SK-MEL-5 (cell line): ENCODE measurements around the gene TTLL10. TPM values are rescaled to one million over a fixed set of nuclear protein-coding genes. Genes with fewer than 3 reads are reported as not detected.
A peak's percentile ranks its signal among the peaks of the same experiment; 100 is the strongest.

Source experiments
- DNase-seq: peaks from one replicate; pipeline ENCODE4 v3.0.0-alpha.2; 2016; ENCODE audit warnings: low read depth, low spot score
- in situ Hi-C: cut with HindIII; loops from 2 replicates; pipeline ENCODE4 v1.10.0; 2016; ENCODE audit warnings: low sequenced_read_pairs, high pct_unique_total_duplicates, low pct_unique_long_range_greater_than_20kb
- total RNA-seq: library from RNA; depleted of rRNA; stranded (reverse); fragments of >200 nt; shearing (Covaris generic); gene quantifications from 2 replicates; pipeline ENCODE4 v1.2.3, GENCODE V29; 2014

TTLL10 gene
- total RNA-seq, 1 experiment from 2014 or later, result not detected

DNA sequence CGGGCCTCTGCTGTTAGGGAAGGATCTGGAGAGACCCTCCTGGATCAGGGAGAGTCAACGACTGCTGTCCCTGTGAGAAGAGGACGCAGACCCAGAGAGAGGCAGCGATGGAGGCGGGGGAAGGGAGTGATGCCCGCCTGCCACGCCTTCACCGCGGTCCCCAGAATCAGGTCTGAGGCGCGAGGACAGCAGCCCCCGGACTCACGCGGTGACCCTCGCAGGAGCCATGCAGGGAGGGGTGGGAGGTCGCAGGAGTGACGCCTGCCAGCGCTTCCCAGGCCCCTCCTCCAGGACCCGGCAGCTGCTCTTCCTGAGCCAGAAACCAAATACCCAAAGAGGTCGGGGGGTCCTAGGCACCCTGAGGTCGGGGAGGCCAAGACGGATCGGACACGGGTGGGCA lies 46.5 kb downstream of the TTLL10 start:
- no peak for DNase-seq
- in situ Hi-C loops, result no loop called here

DNA sequence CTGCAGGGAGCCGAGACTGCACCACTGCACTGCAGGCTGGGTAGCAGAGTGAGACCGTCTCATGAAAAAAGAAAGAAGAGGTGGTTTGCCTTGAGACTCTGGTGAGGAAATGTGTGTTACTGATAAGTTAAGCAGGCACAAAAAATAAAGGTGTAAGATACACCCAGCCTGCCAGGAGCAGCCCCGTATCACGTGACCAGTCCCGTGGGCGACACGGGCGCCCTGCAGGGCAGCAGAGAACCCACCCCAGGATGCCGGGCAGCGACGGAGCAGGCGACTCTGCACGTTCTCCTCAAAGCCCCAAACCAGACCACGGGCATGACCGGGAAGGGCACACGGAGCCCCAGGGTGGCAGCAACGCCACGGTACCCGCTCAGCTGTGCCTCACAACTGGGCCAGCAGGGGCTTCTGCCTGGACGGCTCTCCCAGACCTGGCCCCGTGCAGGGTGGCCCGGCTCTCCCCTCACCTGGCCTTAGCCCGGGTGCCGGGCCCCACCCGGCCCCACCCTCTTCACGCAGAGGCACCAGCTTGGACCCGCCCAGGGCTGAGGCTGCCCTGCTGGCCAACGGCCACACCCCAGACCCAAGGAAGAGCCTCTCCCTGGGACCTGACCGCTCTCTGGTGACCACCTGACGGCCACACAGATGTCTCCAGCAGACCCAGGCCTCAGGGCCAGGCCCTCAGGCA lies 48.4 kb downstream of the TTLL10 start:
- DNase-seq, result no peak
- in situ Hi-C loops, result no loop called here

DNA sequence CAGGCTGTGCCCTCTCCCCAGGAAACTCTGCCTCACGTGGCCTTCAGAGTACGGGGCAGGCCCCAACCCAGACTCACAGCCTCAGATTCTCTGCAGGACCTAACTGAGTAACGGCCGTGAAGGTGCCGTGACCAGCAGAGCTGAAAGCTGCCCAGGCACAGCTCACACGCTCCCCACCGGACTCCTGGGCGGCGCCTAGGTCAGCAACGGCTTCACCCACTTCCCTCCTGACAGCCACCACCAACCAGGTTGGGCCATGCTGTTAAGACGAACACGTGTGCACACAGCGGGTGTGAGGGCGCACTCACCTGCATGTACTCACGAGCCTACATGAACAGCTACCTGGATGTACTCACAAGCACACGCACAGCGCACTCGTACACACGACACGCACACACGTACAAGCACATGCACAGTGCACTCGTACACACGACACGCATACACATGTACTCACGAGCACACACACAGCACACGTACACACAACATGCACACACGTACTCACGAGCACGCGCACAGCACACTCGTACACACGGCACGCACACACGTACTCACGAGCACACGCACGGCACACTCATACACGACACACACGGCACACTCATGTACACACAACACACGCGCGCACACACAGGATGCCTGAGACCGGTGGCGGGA lies 49.0 kb downstream of the TTLL10 start:
- in situ Hi-C loops, result no loop called here
- no peak for DNase-seq

DNA sequence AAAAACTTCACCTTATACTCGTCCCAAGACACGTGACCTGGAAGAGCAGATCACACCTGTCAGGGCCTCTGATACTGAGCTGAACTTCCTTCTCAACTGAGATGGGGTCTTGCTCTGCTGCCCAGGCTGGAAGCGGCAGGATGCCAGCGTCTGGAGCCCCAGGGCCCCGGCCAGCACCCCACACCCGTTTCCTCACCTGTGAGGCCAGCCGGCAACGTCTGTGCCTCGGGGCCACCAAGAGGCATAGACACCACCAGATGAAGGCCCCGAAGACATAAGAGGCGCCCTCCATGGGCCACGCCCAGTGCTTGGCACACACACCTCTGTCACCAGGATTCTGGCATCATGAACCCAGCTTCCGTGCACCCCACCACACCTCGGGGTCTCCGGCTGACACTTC lies 49.6 kb downstream of the TTLL10 start:
- in situ Hi-C loops, result no loop called here

DNA sequence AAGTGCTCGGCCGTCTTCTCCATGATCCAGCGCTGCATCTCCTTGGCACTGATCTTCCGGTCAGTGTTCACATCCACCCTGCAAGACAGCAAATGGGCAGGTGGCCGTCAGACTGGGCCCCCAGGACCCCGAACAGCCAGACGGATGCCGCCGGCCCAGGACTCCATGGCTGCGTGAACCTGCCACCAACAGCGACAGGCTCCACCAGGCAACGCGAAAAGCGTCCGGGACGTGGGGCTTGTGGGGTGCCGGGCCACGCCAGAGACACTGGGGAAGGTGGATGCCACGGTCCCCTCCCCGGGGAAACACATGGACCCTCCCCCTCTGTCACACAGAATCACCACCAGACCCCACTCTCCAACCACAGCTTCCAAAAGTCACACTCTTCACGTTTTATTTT lies 50.2 kb downstream of the TTLL10 start:
- DNase-seq, result no peak
- in situ Hi-C loops, result no loop called here

More for the DNA sequence above, 49.6 kb downstream of the TTLL10 start:
- DNase-seq, result no peak

DNA sequence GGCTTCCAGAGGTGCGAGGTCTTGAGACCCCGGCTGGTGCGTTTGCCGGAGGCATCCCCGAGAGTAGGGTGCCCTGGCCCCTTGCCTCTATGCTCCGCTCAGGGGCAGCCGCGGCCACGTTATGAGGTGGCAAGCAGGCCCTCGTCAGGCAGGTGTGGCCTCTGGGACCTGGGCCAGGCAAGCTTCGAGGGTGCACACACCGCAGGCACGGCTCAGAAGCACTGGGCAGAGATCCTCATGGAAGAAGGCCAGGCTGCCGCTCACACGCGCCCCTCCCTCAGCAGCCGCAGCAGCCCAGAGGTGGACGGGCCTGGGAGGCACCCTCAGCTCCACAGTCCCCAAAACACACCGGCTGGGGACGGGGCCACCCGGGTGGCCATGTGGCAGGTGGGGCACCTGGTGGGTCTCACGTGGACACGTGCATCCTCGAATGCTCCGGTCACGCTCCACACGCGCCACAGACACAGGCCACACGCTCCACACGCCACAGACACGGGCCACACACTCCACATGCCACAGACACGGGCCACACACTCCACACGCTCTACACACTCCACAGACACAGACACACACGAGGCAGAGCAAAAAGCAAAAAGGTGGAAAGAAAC lies 51.7 kb downstream of the TTLL10 start:
- DNase-seq, result no peak
- in situ Hi-C loops, result no loop called here

DNA sequence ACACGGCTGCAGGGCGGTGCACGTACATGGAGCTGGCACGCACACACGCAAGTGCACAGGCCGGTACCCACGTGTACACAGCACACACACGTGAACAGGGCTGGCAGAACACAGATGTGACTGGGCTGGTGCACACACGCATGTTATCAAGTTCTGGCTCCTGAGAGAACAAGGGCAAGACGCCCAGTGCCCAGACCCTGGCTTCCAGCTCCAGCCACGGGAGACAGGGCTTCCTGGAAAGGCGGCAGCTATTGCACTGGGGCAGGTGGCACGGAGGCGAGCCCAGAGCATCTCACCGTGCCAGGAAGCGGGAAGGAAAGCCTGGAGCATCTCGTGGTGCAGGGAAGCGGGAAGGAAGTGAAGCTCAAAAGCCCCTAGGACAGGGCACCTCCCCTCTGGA lies 52.2 kb downstream of the TTLL10 start:
- in situ Hi-C loops, result no loop called here
- no peak for DNase-seq

DNA sequence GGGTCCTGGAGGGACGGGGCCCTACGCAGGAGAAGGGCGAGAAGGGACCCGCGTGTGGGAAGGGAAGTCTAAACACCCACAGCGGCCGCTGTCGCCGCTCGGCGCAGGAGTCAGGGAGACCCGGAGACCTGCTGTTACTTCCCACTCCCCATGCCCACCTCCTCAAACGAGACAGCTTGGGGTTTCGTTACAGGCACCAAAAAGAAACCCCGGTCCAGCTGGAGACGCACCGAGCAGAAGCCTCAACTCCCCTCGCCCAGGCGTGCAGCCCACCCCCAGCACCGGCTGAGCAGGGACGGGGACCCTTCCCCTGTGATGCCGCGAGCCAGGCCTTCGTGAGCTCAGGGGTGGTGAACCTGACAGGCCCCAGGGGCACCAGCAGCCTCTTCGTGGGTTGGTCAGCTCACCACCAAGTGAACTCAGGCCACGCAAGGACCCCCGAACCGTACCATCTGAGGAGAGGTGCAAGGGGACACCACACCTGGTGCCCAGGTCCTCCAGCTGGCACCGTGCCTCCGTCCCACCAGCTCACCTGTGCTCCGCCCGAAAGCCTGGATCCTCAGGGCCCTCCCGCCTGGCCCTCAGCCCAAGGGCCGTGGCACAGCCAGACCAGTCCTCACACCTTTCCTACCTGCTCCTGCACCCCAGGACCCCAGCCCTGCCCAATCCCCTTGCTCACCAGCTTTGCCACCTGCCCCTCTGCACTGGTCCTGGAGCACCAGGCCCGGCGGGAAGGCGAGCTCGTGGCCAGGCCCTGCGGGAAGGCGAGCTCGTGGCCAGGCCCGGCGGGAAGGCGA lies 53.1 kb downstream of the TTLL10 start:
- in situ Hi-C loops, result no loop called here
- no peak for DNase-seq

DNA sequence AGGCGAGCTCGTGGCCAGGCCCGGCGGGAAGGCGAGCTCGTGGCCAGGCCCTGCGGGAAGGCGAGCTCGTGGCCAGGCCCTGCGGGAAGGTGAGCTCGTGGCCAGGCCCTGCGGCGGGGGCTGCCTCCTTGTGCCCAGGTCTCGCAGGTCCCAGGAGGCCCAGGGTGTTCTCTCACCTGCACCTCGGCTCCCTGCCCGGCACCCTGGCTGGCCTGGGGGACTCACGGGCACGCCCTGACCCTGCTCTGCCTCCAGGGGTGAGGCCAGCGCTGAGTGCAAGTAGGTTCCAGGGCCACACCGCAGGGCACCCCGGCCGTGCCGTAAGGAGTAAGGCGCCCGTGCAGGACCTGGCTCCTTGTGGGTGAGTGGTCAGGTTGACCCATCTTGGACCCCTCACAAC lies 53.7 kb downstream of the TTLL10 start:
- in situ Hi-C loops, result no loop called here
- no peak for DNase-seq

DNA sequence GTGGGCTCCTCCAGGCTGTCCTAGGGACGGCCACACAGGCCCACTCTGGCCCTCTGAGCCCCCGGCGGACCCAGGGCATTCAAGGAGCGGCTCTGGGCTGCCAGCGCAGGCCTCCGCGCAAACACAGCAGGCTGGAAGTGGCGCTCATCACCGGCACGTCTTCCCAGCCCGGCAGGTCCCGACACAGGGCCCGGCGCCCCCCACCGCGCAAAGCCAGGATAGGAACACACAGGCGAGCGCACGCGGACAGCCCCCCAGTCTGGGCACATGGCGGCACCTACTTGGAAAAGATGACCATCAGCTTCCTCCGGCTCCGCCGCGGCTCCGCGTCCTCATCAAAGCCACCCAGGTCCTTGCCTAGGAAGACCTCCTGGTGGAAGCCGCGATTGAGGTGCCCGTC lies 54.5 kb downstream of the TTLL10 start:
- in situ Hi-C loops, result no loop called here
- DNase-seq, result no peak

DNA sequence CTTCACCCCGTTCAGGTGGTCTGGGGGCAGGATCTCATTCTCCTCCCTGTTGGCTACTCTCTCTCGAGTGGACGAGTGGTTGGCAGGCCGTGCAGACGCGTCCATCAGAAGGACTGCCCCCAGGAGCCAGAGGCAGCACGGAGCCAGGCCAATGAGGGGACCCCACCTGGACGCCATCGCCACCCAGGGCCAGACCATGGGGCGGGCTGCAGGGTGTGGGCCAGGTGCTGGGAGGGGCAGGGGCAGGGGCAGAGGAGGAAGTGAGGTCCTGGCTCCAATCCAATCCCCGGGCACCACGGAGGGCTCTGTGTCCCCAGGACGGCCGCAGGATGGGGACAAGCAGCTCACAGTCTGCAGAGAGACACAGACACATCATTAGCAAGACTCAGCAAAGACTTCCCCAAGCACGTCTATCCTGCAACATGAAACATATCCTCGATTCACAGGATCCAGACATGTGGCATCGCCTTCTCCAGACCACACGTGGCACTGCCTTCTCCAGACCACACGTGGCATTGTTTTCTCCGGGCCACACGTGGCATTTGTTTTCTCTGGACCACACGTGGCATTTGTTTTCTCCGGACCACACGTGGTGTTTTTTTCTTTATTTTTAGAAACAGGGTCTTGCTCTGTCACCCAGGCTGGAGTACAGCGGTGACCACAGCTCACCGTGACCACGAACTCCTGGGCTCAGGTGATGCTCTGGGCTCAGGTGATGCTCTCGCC lies 55.1 kb downstream of the TTLL10 start:
- no peak for DNase-seq
- in situ Hi-C loops, result no loop called here

DNA sequence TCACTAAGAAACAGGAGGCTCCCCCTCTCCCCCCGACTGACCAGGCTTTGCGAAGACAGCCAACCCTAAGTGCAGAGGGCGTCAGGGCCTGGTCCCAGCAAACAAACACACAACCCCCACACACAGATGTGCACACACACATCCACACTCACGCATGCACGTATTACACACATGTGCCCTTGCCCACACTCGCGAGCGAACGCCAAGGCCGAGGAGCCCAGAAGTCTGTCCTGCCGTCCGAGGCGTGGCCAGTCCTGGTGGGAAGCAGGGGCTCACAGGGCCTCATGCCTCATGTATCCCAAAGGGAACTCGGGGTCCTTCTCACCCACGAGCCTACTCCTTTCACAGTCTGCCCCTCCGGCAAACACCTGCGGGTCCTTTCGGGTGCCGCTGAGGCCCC lies 56.1 kb downstream of the TTLL10 start:
- in situ Hi-C loops, result no loop called here
- DNase-seq, result no peak

DNA sequence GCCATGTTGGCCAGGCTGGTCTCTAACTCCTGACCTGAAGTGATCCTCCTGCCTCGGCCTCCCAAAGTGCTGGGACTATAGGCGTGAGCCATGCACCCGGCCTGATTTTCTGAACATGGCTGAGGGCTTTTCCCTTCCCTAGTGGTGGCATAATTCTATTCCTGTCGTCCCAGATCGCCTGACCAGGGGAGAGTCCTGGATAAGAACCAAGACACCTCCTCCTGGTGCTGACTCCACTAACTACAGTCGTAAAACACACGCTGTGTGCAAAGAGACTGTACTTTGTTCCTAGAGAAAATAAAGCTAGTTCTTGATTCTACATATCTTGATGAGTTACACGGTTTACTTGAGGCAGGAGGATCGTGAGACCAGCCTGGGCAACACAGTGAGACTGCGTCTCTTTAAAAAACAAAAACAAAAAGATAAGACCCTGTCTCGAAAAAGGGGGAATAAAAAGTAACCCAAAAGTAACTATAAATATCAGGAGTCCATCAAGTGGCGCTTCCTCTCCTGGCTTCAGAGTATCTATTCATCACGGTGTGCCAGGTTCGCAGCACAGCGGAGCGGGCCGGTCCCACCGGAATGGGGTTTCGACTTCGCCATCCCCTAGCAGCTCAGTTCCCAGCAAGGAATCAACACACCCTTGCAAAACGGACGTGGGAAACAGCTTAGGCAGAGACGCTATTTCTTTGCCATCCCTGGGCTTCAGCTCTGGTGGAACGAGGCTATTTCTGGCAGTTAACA lies 57.1 kb downstream of the TTLL10 start:
- in situ Hi-C loops, result no loop called here
- DNase-seq, result peak; percentile 65

DNA sequence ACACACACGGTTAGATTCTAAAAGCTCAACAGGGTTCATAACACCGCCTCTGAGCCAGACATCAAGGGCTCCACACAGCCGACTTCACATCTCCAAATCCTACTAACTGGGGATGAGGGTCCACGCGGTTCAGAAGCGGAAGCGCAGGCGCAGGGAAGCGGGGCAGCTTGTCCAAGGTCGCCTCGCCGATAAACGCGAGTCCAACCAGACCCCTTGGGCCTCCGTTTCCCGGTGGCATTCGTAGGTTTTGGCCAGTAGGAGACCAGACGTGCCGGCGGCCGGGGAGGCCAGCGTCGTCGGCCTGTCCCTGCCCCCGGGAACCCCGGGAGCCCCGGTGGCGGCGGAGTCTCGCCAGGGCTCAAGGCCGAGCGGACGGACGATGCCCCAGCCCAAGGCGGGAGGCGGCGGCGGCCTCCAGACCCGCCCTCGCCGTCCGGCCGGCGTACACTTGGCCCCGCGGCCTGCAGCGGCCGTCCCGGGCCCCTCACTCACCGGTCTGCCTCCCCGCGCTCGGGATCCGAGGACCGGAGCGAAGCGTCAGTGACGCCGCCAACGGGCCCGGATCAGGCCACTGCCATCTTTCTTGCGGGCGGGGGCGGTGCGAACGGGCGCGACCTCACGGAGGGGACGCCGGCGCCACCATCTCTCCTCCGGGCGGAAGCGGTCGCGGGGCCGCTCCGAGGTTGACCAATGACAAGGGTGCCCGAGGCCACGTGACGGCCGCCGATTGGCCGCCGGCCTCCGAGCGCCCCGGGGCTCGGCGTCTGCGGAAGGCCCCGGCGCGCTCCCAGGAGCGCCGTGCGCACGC lies 57.9 kb downstream of the TTLL10 start, which contains the start of gene SDF4:
Gene SDF4 (minus strand): TSS at position 602 of the 808 bp plus-strand sequence. CDS start 3,229 bp downstream, outside the sequence.
- in situ Hi-C loops, result no loop called here
- peak; percentile 92 for DNase-seq

DNA sequence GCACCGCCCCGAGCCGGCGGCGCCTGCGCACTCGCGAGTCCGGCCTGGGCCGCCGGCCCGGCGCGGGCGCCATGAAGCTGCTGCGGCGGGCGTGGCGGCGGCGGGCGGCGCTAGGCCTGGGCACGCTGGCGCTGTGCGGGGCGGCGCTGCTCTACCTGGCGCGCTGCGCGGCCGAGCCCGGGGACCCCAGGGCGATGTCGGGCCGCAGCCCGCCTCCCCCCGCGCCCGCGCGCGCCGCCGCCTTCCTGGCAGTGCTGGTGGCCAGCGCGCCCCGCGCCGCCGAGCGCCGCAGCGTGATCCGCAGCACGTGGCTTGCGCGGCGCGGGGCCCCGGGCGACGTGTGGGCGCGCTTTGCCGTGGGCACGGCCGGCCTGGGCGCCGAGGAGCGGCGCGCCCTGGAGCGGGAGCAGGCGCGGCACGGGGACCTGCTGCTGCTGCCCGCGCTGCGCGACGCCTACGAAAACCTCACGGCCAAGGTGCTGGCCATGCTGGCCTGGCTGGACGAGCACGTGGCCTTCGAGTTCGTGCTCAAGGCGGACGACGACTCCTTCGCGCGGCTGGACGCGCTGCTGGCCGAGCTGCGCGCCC lies 58.6 kb downstream of the TTLL10 start, which contains the start of gene B3GALT6:
Gene B3GALT6 (plus strand): TSS at position 30 of the 588 bp plus-strand sequence. CDS start 42 bp downstream, at position 72.
- in situ Hi-C loops, result no loop called here
- DNase-seq, result no peak
